Mesendoderm (in vitro differentiated cells): ENCODE results near the gene IL1RAPL2.

ENCODE experiments used
- DNase-seq: peaks from one replicate; pipeline ENCODE4 v3.0.0; 2013
- H2AK5ac ChIP-seq: 2 replicates; pipeline ENCODE4 v1.6.1; 2013; ENCODE audit warnings: low read length, inconsistent platforms
- H2BK120ac ChIP-seq: 2 replicates; pipeline ENCODE4 v1.6.1; 2013; ENCODE audit warnings: low read depth, mild to moderate bottlenecking, low read length, moderate library complexity, mixed read lengths
- H2BK15ac ChIP-seq: replicated peaks from 2 replicates; pipeline ENCODE4 v1.6.1; 2013; ENCODE audit warnings: low read depth, mild to moderate bottlenecking, moderate library complexity
- H2BK5ac ChIP-seq: 2 replicates; pipeline ENCODE4 v1.6.1; 2013; ENCODE audit warnings: low read length, inconsistent platforms
- H3K18ac ChIP-seq: 2 replicates; pipeline ENCODE4 v1.6.1; 2013; ENCODE audit warnings: mild to moderate bottlenecking, low read length, mixed read lengths
- H3K23ac ChIP-seq: one replicate; pipeline ENCODE4 v1.6.1; 2013; ENCODE audit warnings: low read length
- H3K27ac ChIP-seq: 2 replicates; pipeline ENCODE4 v1.5.1; 2013; ENCODE audit warnings: low read depth, mild to moderate bottlenecking, inconsistent platforms, low read length, moderate library complexity
- H3K27me3 ChIP-seq: 2 replicates; pipeline ENCODE4 v1.6.1; 2013; ENCODE audit warnings: low read length, control low read depth, mild to moderate bottlenecking, inconsistent platforms; ENCODE audit not compliant: insufficient read depth, poor library complexity
- H3K36me3 ChIP-seq: 2 replicates; pipeline ENCODE4 v1.6.1; 2013; ENCODE audit warnings: low read length, inconsistent platforms; ENCODE audit not compliant: control insufficient read depth, insufficient read depth
- H3K4ac ChIP-seq: one replicate; pipeline ENCODE4 v1.6.1; 2013; ENCODE audit warnings: low read depth, mild to moderate bottlenecking, low read length, moderate library complexity
- H3K4me1 ChIP-seq: 2 replicates; pipeline ENCODE4 v1.6.1; 2013; ENCODE audit warnings: low read depth, low read length, inconsistent platforms; ENCODE audit not compliant: control insufficient read depth
- H3K4me2 ChIP-seq: 2 replicates; pipeline ENCODE4 v1.6.1; 2013; ENCODE audit warnings: low read length
- H3K4me3 ChIP-seq: 2 replicates; pipeline ENCODE4 v1.5.1; 2013; ENCODE audit warnings: mild to moderate bottlenecking, low read length
- H3K56ac ChIP-seq: one replicate; pipeline ENCODE4 v1.6.1; 2013; ENCODE audit warnings: low read length
- H3K79me1 ChIP-seq: 2 replicates; pipeline ENCODE4 v1.6.1; 2013; ENCODE audit warnings: low read length, inconsistent platforms
- H3K79me2 ChIP-seq: 2 replicates; pipeline ENCODE4 v1.6.1; 2013; ENCODE audit warnings: mild to moderate bottlenecking, low read length; ENCODE audit not compliant: control insufficient read depth, insufficient read depth
- H3K9ac ChIP-seq: 2 replicates; pipeline ENCODE4 v1.6.1; 2013; ENCODE audit warnings: low read length, inconsistent platforms
- H4K5ac ChIP-seq: one replicate; pipeline ENCODE4 v1.6.1; 2013; ENCODE audit warnings: low read length
- H4K8ac ChIP-seq: one replicate; pipeline ENCODE4 v1.6.1; 2013; ENCODE audit warnings: low read depth, mild to moderate bottlenecking, control low read depth, low read length, moderate library complexity
- WGBS: extraction: QIAGEN DNeasy Blood & Tissue Kit; methylation state at CpG from one replicate; pipeline ENCODE4 v1.1.7; 2013; ENCODE audit warnings: low lambda C conversion rate, missing lambda C conversion rate; ENCODE audit not compliant: insufficient coverage; ENCODE audit errors: extremely low coverage; 5-methylcytosine and 5-hydroxymethylcytosine counted together

Gene IL1RAPL2

GRCh38 chrX:105610411-105610810 is 1044.4 kb downstream of the IL1RAPL2 start:
- no peak overlapping the region for H2BK15ac ChIP-seq
- no CpG with 5 or more reads among the region's 2 CpGs for WGBS

GRCh38 chrX:105618393-105619101 is 1052.5 kb downstream of the IL1RAPL2 start:
- no peaks in the 10 kb centered on the region for H3K79me1 ChIP-seq
- H2BK15ac ChIP-seq: no peak overlapping the region
- no peak overlapping the region for H3K18ac ChIP-seq
- no peak overlapping the region for H2AK5ac ChIP-seq
- H3K4ac ChIP-seq: no peak overlapping the region
- H3K23ac ChIP-seq: no peak overlapping the region
- H3K79me2 ChIP-seq: no peaks in the 10 kb centered on the region
- no peak overlapping the region for H4K5ac ChIP-seq
- no peak overlapping the region for H3K56ac ChIP-seq
- no peaks in the 10 kb centered on the region for H3K4me1 ChIP-seq
- H2BK5ac ChIP-seq: no peak overlapping the region
- H3K4me2 ChIP-seq: no peak overlapping the region
- no peaks in the 10 kb centered on the region for H3K36me3 ChIP-seq
- no peak overlapping the region for H3K27ac ChIP-seq
- DNase-seq: no peak
- H4K8ac ChIP-seq: no peak overlapping the region
- no peak overlapping the region for H3K9ac ChIP-seq
- no peak overlapping the region for H3K4me3 ChIP-seq
- H2BK120ac ChIP-seq: no peak overlapping the region
- no peaks in the 10 kb centered on the region for H3K27me3 ChIP-seq
- no CpG with 5 or more reads among the region's 3 CpGs for WGBS

More at GRCh38 chrX:105610411-105610810, 1044.4 kb downstream of the IL1RAPL2 start:
- Histone ChIP-seq H3K56ac (no peak overlapping the region), H3K4ac (no peak overlapping the region), H4K8ac (no peak overlapping the region), H3K27me3 (no peaks in the 10 kb centered on the region), H3K79me2 (no peaks in the 10 kb centered on the region), H2AK5ac (no peak overlapping the region), H3K36me3 (no peaks in the 10 kb centered on the region), H3K4me2 (no peak overlapping the region), H3K18ac (no peak overlapping the region), H3K9ac (no peak overlapping the region), H4K5ac (no peak overlapping the region), H3K27ac (no peak overlapping the region), H2BK120ac (no peak overlapping the region), H3K4me3 (no peak overlapping the region), H3K23ac (no peak overlapping the region), H3K79me1 (no peaks in the 10 kb centered on the region), H3K4me1 (no peaks in the 10 kb centered on the region), H2BK5ac (no peak overlapping the region)
- DNase-seq: no peak

- H3K56ac ChIP-seq: no peak overlapping the region
- H3K4me1 ChIP-seq: no peaks in the 10 kb centered on the region
- no peak overlapping the region for H3K27ac ChIP-seq
- no peaks in the 10 kb centered on the region for H3K36me3 ChIP-seq
- H3K9ac ChIP-seq: no peak overlapping the region
- H2BK120ac ChIP-seq: no peak overlapping the region
- no peak overlapping the region for H2AK5ac ChIP-seq
- no peak overlapping the region for H3K4me3 ChIP-seq
- no peaks in the 10 kb centered on the region for H3K79me2 ChIP-seq
- H3K4ac ChIP-seq: no peak overlapping the region
- no peak overlapping the region for H3K23ac ChIP-seq
- no peaks in the 10 kb centered on the region for H3K79me1 ChIP-seq
- DNase-seq: no peak
- H3K4me2 ChIP-seq: no peak overlapping the region
- no peak overlapping the region for H4K5ac ChIP-seq
- no peak overlapping the region for H3K18ac ChIP-seq
- H3K27me3 ChIP-seq: no peaks in the 10 kb centered on the region
- H2BK5ac ChIP-seq: no peak overlapping the region
- no peak overlapping the region for H2BK15ac ChIP-seq
- no peak overlapping the region for H4K8ac ChIP-seq
Measured at GRCh38 chrX:105634180-105634579, 1068.2 kb downstream of the IL1RAPL2 start.

- Histone ChIP-seq H3K27me3 (no peaks in the 10 kb centered on the region), H3K27ac (no peak overlapping the region), H3K4me2 (no peak overlapping the region), H3K9ac (no peak overlapping the region), H3K4me1 (no peaks in the 10 kb centered on the region), H2BK120ac (no peak overlapping the region), H2BK5ac (no peak overlapping the region), H4K5ac (no peak overlapping the region), H4K8ac (no peak overlapping the region), H3K18ac (no peak overlapping the region), H3K56ac (no peak overlapping the region), H3K4me3 (no peak overlapping the region), H2BK15ac (no peak overlapping the region), H2AK5ac (no peak overlapping the region), H3K23ac (no peak overlapping the region), H3K79me2 (no peaks in the 10 kb centered on the region), H3K79me1 (no peaks in the 10 kb centered on the region), H3K4ac (no peak overlapping the region), H3K36me3 (no peaks in the 10 kb centered on the region)
- peak; percentile 11 for DNase-seq
Measured at GRCh38 chrX:105635794-105636193, 1069.8 kb downstream of the IL1RAPL2 start.

GRCh38 chrX:105636667-105637066 is 1070.7 kb downstream of the IL1RAPL2 start:
- no peaks in the 10 kb centered on the region for H3K4me1 ChIP-seq
- H3K18ac ChIP-seq: no peak overlapping the region
- H2BK5ac ChIP-seq: no peak overlapping the region
- DNase-seq: peak; percentile 2
- no peak overlapping the region for H4K5ac ChIP-seq
- H3K23ac ChIP-seq: no peak overlapping the region
- no peaks in the 10 kb centered on the region for H3K79me1 ChIP-seq
- no CpG with 5 or more reads among the region's 1 CpG for WGBS
- H3K4me3 ChIP-seq: no peak overlapping the region
- H3K4ac ChIP-seq: no peak overlapping the region
- H2BK15ac ChIP-seq: no peak overlapping the region
- H3K79me2 ChIP-seq: no peaks in the 10 kb centered on the region
- no peak overlapping the region for H2BK120ac ChIP-seq
- H3K36me3 ChIP-seq: no peaks in the 10 kb centered on the region
- H3K4me2 ChIP-seq: no peak overlapping the region
- H3K56ac ChIP-seq: no peak overlapping the region
- H3K27me3 ChIP-seq: no peaks in the 10 kb centered on the region
- H4K8ac ChIP-seq: no peak overlapping the region
- H3K9ac ChIP-seq: no peak overlapping the region
- H3K27ac ChIP-seq: no peak overlapping the region
- H2AK5ac ChIP-seq: no peak overlapping the region

GRCh38 chrX:105645667-105646357 is 1079.8 kb downstream of the IL1RAPL2 start:
- Histone ChIP-seq H3K56ac (no peak overlapping the region), H4K8ac (no peak overlapping the region), H4K5ac (no peak overlapping the region), H3K23ac (no peak overlapping the region), H3K4me1 (no peaks in the 10 kb centered on the region), H2BK15ac (no peak overlapping the region), H2BK5ac (no peak overlapping the region), H3K27ac (no peak overlapping the region), H3K4me2 (no peak overlapping the region), H2BK120ac (no peak overlapping the region), H3K79me2 (no peaks in the 10 kb centered on the region), H3K27me3 (no peaks in the 10 kb centered on the region), H3K4ac (no peak overlapping the region), H3K9ac (no peak overlapping the region), H3K79me1 (no peaks in the 10 kb centered on the region), H3K36me3 (no peaks in the 10 kb centered on the region), H3K4me3 (no peak overlapping the region), H2AK5ac (no peak overlapping the region), H3K18ac (no peak overlapping the region)
- no peak for DNase-seq
- WGBS: no CpG with 5 or more reads among the region's 5 CpGs
